Activated T-cell treated with anti-CD3 and anti-CD28 coated beads for 48 hours (primary cell): Measurements from ENCODE around the gene SLC44A3.

ENCODE experiments used
- DNase-seq: peaks from one replicate; pipeline ENCODE4 v3.0.0-alpha.2; 2020; ENCODE audit warnings: low read depth

The SLC44A3 gene

GRCh38 chr1:94819945-94820746, at the start of gene SLC44A3:
SLC44A3 (plus strand) TSS chr1:94820357; CDS start chr1:94820452, 95 bp downstream.
- DNase-seq = peak; percentile 8

- DNase-seq = no peak
These were observed 47.9 kb upstream of the SLC44A3 start for GRCh38 chr1:94772230-94772641.

GRCh38 chr1:94772845-94773244, 47.3 kb upstream of the SLC44A3 start:
- DNase-seq = no peak

- no peak for DNase-seq
These were observed 46.8 kb upstream of the SLC44A3 start for GRCh38 chr1:94773296-94773809.

GRCh38 chr1:94773931-94774422, 46.2 kb upstream of the SLC44A3 start:
- no peak for DNase-seq

GRCh38 chr1:94776474-94776873, 43.7 kb upstream of the SLC44A3 start:
- DNase-seq = no peak

GRCh38 chr1:94777281-94777680, 42.9 kb upstream of the SLC44A3 start:
- DNase-seq = no peak

GRCh38 chr1:94778808-94779207, 41.3 kb upstream of the SLC44A3 start:
- no peak for DNase-seq

- DNase-seq = no peak
These were observed 36.6 kb upstream of the SLC44A3 start for GRCh38 chr1:94783342-94784189.

- no peak for DNase-seq
These were observed 36.0 kb upstream of the SLC44A3 start for GRCh38 chr1:94784190-94784515.

- DNase-seq = no peak
These were observed 32.5 kb upstream of the SLC44A3 start for GRCh38 chr1:94787691-94788090.

- DNase-seq = no peak
These were observed 29.9 kb upstream of the SLC44A3 start for GRCh38 chr1:94790246-94790645.

GRCh38 chr1:94790670-94791069, 29.5 kb upstream of the SLC44A3 start:
- DNase-seq = no peak

- no peak for DNase-seq
These were observed 27.5 kb upstream of the SLC44A3 start for GRCh38 chr1:94792473-94793295.

GRCh38 chr1:94793296-94793656, 26.9 kb upstream of the SLC44A3 start:
- no peak for DNase-seq

GRCh38 chr1:94795434-94795833, 24.7 kb upstream of the SLC44A3 start:
- DNase-seq = no peak

GRCh38 chr1:94796266-94796665, 23.9 kb upstream of the SLC44A3 start:
- no peak for DNase-seq

GRCh38 chr1:94797291-94797690, 22.9 kb upstream of the SLC44A3 start:
- DNase-seq = no peak

GRCh38 chr1:94798054-94798453, 22.1 kb upstream of the SLC44A3 start:
- DNase-seq = no peak

GRCh38 chr1:94798462-94798861, 21.7 kb upstream of the SLC44A3 start:
- no peak for DNase-seq

GRCh38 chr1:94799206-94799605, 21.0 kb upstream of the SLC44A3 start:
- DNase-seq = no peak

- DNase-seq = no peak
These were observed 18.1 kb upstream of the SLC44A3 start for GRCh38 chr1:94801919-94802546.
